ENCODE data around the gene ADPRM.
A peak's percentile ranks its signal among the peaks of the same experiment; 100 is the strongest.

The ADPRM gene

DNA sequence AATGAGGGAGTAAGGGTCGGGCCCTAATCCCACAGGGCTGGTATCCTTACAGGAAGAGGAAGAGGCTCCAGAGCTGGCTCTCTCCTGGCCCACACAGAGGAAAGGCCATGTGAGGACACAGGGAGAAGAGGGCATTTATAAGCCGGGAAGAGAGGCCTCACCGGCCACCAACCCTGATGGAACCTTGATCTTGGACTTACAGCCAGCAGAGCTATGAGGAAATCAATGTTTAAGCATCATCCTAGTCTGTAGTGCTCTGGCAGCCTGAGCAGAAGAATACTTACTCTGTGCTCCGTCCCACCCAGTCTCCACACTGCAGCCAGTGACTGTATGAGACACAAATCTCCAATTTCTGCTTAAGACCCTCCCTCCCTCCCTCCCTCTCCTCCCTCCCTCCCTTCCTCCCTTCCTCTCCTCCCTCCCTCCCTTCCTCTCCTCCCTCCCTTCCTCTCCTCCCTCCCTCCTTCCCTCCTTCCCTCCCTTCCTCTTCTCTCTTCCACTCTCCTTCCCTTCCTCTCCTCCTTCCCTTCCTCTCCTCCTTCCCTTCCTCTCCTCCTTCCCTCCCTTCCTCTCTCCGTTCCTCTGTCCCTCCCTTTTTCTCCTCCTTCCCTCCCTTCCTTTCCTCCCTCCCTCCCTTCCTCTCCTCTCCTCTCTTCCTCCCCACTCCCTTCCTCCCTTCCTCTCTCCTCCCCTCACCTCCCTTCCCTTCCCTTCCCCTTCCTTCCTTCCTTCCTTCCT, 41.3 kb downstream of the ADPRM start:
- peak overlapping the region in 1 of 2 donors; percentile 24 for H3K27ac ChIP-seq
- no peak overlapping the region for H3K4me3 ChIP-seq
- no peak for DNase-seq (ENCODE audit: low spot score)
- no peak for TF ChIP-seq CTCF (IDR thresholded peaks at IDR 0.05)

- no peak for DNase-seq (ENCODE audit: low spot score)
- TF ChIP-seq CTCF (IDR thresholded peaks at IDR 0.05), result no peak
- H3K4me3 ChIP-seq, result no peak overlapping the region
- H3K27ac ChIP-seq, result no peak overlapping the region
Measured at GRCh38 chr17:10739386-10739785, 42.0 kb downstream of the ADPRM start.

DNA sequence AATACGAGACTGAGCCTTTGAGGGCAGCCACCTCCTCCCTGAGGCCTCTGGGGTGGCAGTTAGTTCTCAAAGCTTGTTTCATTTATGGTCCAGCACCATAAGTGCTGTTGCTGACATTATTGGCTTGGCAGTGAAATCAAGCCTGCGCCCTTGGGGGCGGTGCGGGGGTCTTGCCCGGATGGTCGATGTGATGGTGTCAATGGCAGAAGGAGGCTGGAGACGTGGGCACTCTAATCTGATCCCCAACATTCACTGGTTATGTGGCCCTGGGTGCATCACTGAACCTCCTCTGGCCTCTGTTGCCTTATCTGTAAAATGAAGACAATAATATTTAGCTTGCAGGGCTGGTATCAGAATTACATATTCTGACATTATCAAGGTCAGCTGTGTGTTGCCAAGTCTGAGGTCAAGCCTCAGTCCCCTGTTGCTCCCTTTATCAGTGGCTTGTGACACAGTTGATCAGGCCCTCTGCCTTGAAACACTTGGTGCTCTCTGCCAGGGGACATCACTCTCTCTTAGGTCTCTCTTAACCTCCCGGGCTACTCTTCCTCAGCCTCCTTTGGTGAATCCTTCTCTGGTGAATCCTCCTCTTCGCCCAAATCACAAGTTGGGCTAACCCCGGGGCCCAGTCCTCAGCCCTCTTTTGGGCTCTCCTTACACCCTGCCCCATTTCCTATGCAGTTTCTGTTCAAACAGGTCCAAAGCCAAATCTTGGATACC, 44.2 kb downstream of the ADPRM start:
- Histone ChIP-seq H3K4me3 (no peak overlapping the region), H3K27ac (no peak overlapping the region)
- DNase-seq (ENCODE audit: low spot score), result peak; percentile 70
- TF ChIP-seq CTCF (IDR thresholded peaks at IDR 0.05), result no peak

- Histone ChIP-seq H3K27ac (peak overlapping the region in 1 of 2 donors; percentile 18), H3K4me3 (no peak overlapping the region)
- DNase-seq (ENCODE audit: low spot score), result no peak
- TF ChIP-seq CTCF (IDR thresholded peaks at IDR 0.05), result no peak
Measured at GRCh38 chr17:10742431-10742830, 45.0 kb downstream of the ADPRM start.

- no peak for DNase-seq (ENCODE audit: low spot score)
- TF ChIP-seq CTCF (IDR thresholded peaks at IDR 0.05), result no peak
- H3K4me3 ChIP-seq, result no peak overlapping the region
- H3K27ac ChIP-seq, result peak overlapping the region in 1 of 2 donors; percentile 46
Measured at GRCh38 chr17:10743316-10744009, 46.1 kb downstream of the ADPRM start.

- DNase-seq (ENCODE audit: low spot score), result no peak
- H3K4me3 ChIP-seq, result no peak overlapping the region
- no peak overlapping the region for H3K27ac ChIP-seq
- no peak for TF ChIP-seq CTCF (IDR thresholded peaks at IDR 0.05)
Measured at GRCh38 chr17:10744501-10745000, 47.2 kb downstream of the ADPRM start.
